H1 (cell line): ENCODE data around the gene MPP2. TPM values are rescaled to one million over a fixed set of nuclear protein-coding genes. Genes with fewer than 3 reads are reported as not detected.

ENCODE experiments used
- CTCF ChIA-PET: fragments of 300-600 bp; sonication (Branson Sonifier 250); formaldehyde crosslinking; loops from one replicate; lab custom pipeline; 2021; ENCODE audit not compliant: partially characterized antibody; lab: Charles Lee
- POLR2A ChIA-PET: fragments of 300-600 bp; sonication (Branson Sonifier 250); formaldehyde crosslinking; loops from one replicate; lab custom pipeline; 2021; ENCODE audit warnings: inconsistent platforms; ENCODE audit not compliant: partially characterized antibody; lab: Charles Lee
- DNase-seq, 2 experiments: peaks; one replicate each; pipeline versions ENCODE4 v3.0.0 to v3.0.0-alpha.2; 2010 to 2022; ENCODE audit warnings: low spot score in 2 of 2, low read depth in 1 of 2, mixed read lengths in 1 of 2
- FAIRE-seq: peaks from 2 replicates; lab custom pipeline; 2011; peaks lifted over from hg19 to GRCh38; lab: Jason Lieb, UNC
- H2AFZ ChIP-seq: 2 replicates; pipeline ENCODE4 v1.8.1; 2012; ENCODE audit warnings: low read length, inconsistent platforms
- H2AK5ac ChIP-seq: 2 replicates; pipeline ENCODE4 v1.6.1; 2013; ENCODE audit warnings: low read depth, low read length
- H2BK120ac ChIP-seq: replicated peaks from 2 replicates; pipeline ENCODE3; 2013; ENCODE audit warnings: low read depth, low read length, inconsistent platforms
- H2BK12ac ChIP-seq: 2 replicates; pipeline ENCODE4 v1.6.1; 2013; ENCODE audit warnings: low read depth, low read length
- H2BK15ac ChIP-seq: 2 replicates; pipeline ENCODE4 v1.6.1; 2013; ENCODE audit warnings: low read length
- H2BK20ac ChIP-seq: 2 replicates; pipeline ENCODE4 v1.6.1; 2013; ENCODE audit warnings: low read length
- H2BK5ac ChIP-seq: 2 replicates; pipeline ENCODE4 v1.6.1; 2013; ENCODE audit warnings: low read depth, low read length
- H3K14ac ChIP-seq: 2 replicates; pipeline ENCODE4 v1.6.1; 2013; ENCODE audit warnings: inconsistent platforms; ENCODE audit not compliant: insufficient read length
- H3K18ac ChIP-seq: 2 replicates; pipeline ENCODE4 v1.6.1; 2013; ENCODE audit warnings: low read length; ENCODE audit errors: extremely low read depth
- H3K23ac ChIP-seq: 2 replicates; pipeline ENCODE4 v1.6.1; 2013; ENCODE audit warnings: inconsistent platforms; ENCODE audit not compliant: insufficient read length
- H3K23me2 ChIP-seq: 2 replicates; pipeline ENCODE4 v1.6.1; 2013; ENCODE audit warnings: low read depth, low read length
- H3K27ac ChIP-seq: 2 replicates; pipeline ENCODE4 v1.6.1; 2011; ENCODE audit warnings: low read depth, low read length, inconsistent platforms
- H3K27me3 ChIP-seq, 4 experiments: replicated peaks in 1 of 4; 1 replicate in 1 of 4; 2 replicates in 3 of 4; pipeline versions ENCODE4 v1.6.1 to v1.8.1; 2011 to 2013; ENCODE audit warnings: low read length in 3 of 4, mild to moderate bottlenecking in 3 of 4, inconsistent platforms in 2 of 4, mixed read lengths in 2 of 4, moderate library complexity in 1 of 4; ENCODE audit not compliant: control insufficient read depth in 3 of 4, insufficient read depth in 3 of 4; ENCODE audit errors: extremely low read depth in 1 of 4
- H3K36me3 ChIP-seq, 4 experiments: 2 replicates each; pipeline versions ENCODE4 v1.6.1 to v1.8.1; 2011 to 2013; ENCODE audit warnings: mild to moderate bottlenecking in 4 of 4, low read length in 3 of 4, moderate library complexity in 2 of 4, control low read depth in 1 of 4, inconsistent platforms in 1 of 4; ENCODE audit not compliant: insufficient read depth in 4 of 4, control insufficient read depth in 2 of 4
- H3K4ac ChIP-seq: replicated peaks from 2 replicates; pipeline ENCODE3; 2013; ENCODE audit warnings: low read length, low read depth, mixed read lengths, inconsistent platforms; ENCODE audit not compliant: insufficient read length
- H3K4me1 ChIP-seq, 4 experiments: replicated peaks in 1 of 4; 1 replicate in 1 of 4; 2 replicates in 3 of 4; pipeline versions ENCODE4 v1.6.1 to v1.8.1; 2011 to 2013; ENCODE audit warnings: low read length in 3 of 4, inconsistent platforms in 2 of 4, mixed read lengths in 1 of 4; ENCODE audit not compliant: insufficient read depth in 4 of 4, control insufficient read depth in 3 of 4
- H3K4me2 ChIP-seq, 2 experiments: 2 replicates each; pipeline versions ENCODE4 v1.6.1 to v1.8.1; 2011 to 2013; ENCODE audit warnings: low read depth in 2 of 2, low read length in 2 of 2, control low read depth in 1 of 2, inconsistent platforms in 1 of 2, mild to moderate bottlenecking in 1 of 2; ENCODE audit not compliant: insufficient read depth in 1 of 2
- H3K4me3 ChIP-seq, 4 experiments: fragments of 200-600, 300-600 bp in 1 of 4; sonication (generic), shearing (Covaris generic), sonication (Bioruptor Twin) in 1 of 4; 2 replicates each; pipeline versions ENCODE4 v1.5.1 to v1.8.1; 2011 to 2016; ENCODE audit warnings: low read length in 4 of 4, low read depth in 3 of 4, control low read depth in 2 of 4, inconsistent platforms in 2 of 4, mild to moderate bottlenecking in 2 of 4, mixed read lengths in 1 of 4, moderate library complexity in 1 of 4; ENCODE audit not compliant: insufficient read depth in 2 of 4; ENCODE audit errors: extremely low read depth in 1 of 4
- H3K56ac ChIP-seq: replicated peaks from 2 replicates; pipeline ENCODE3; 2013; ENCODE audit warnings: low read depth, mild to moderate bottlenecking, mixed read lengths, low read length, inconsistent platforms; ENCODE audit not compliant: insufficient read length
- H3K79me1 ChIP-seq: 2 replicates; pipeline ENCODE4 v1.6.1; 2013; ENCODE audit warnings: low read depth, low read length, control low read depth
- H3K79me2 ChIP-seq, 2 experiments: 2 replicates each; pipeline versions ENCODE4 v1.6.1 to v1.8.1; 2012 to 2013; ENCODE audit warnings: low read length in 2 of 2, mild to moderate bottlenecking in 2 of 2, inconsistent platforms in 1 of 2; ENCODE audit not compliant: insufficient read depth in 2 of 2, control insufficient read depth in 1 of 2
- H3K9ac ChIP-seq, 4 experiments: replicated peaks in 1 of 4; 1 replicate in 1 of 4; 2 replicates in 3 of 4; pipeline versions ENCODE4 v1.6.1 to v1.8.1; 2011 to 2013; ENCODE audit warnings: low read depth in 3 of 4, low read length in 3 of 4, control low read depth in 2 of 4, mild to moderate bottlenecking in 2 of 4, moderate library complexity in 2 of 4, inconsistent platforms in 1 of 4; ENCODE audit errors: extremely low read depth in 1 of 4
- H3K9me3 ChIP-seq, 2 experiments: 2 replicates each; pipeline versions ENCODE4 v1.6.1 to v1.8.1; 2012 to 2013; ENCODE audit warnings: mild to moderate bottlenecking in 2 of 2, moderate library complexity in 2 of 2, control low read depth in 1 of 2, inconsistent platforms in 1 of 2, low read depth in 1 of 2, low read length in 1 of 2, mixed read lengths in 1 of 2; ENCODE audit not compliant: insufficient read depth in 2 of 2
- H4K20me1 ChIP-seq, 2 experiments: replicated peaks in 1 of 2; 2 replicates each; pipeline versions ENCODE3 to v1.8.1; 2011 to 2013; ENCODE audit warnings: inconsistent platforms in 2 of 2, low read length in 2 of 2, mild to moderate bottlenecking in 1 of 2; ENCODE audit not compliant: insufficient read depth in 2 of 2, control insufficient read depth in 1 of 2
- H4K5ac ChIP-seq: 2 replicates; pipeline ENCODE4 v1.6.1; 2013; ENCODE audit warnings: low read length, low read depth, mixed read lengths, inconsistent platforms; ENCODE audit not compliant: insufficient read length
- H4K8ac ChIP-seq: 2 replicates; pipeline ENCODE4 v1.8.0; 2013; ENCODE audit warnings: mild to moderate bottlenecking, moderate library complexity, low read length, inconsistent platforms; ENCODE audit not compliant: insufficient read depth; ENCODE audit errors: extremely low read depth
- H4K91ac ChIP-seq: replicated peaks from 2 replicates; pipeline ENCODE3; 2013; ENCODE audit warnings: low read length, mixed read lengths, inconsistent platforms; ENCODE audit not compliant: insufficient read length
- HDAC6 ChIP-seq: IDR thresholded peaks from one replicate; pipeline ENCODE4 v1.7.1; 2012; ENCODE audit warnings: low read depth, mild to moderate bottlenecking, inconsistent platforms, low read length, moderate library complexity
- KDM5A ChIP-seq: fragments of 200-600 bp; IDR thresholded peaks from 2 replicates; pipeline ENCODE4 v1.7.1; 2012; ENCODE audit warnings: mild to moderate bottlenecking, low read length, inconsistent platforms, mixed read lengths
- RBBP5 ChIP-seq: IDR thresholded peaks from 2 replicates; pipeline ENCODE4 v1.7.1; 2012; ENCODE audit warnings: low read depth, mild to moderate bottlenecking, inconsistent platforms, low read length, moderate library complexity, borderline replicate concordance
- SIN3A ChIP-seq, 2 experiments: IDR thresholded peaks in 1 of 2; conservative IDR thresholded peaks in 1 of 2; 2 replicates each; pipeline ENCODE4 v1.6.1; 2011 to 2012; ENCODE audit warnings: low read length in 2 of 2, improper control_type of control experiment in 1 of 2, low read depth in 1 of 2, mild to moderate bottlenecking in 1 of 2
- TAF1 ChIP-seq: IDR thresholded peaks from 2 replicates; pipeline ENCODE4 v1.6.1; 2011; ENCODE audit warnings: mild to moderate bottlenecking, low read depth, low read length
- WGBS, 2 experiments: shearing (Covaris generic) in 1 of 2; methylation state at CpG; one replicate each; pipeline versions ENCODE4 v1.1.6 to v1.1.7; 2013 to 2015; ENCODE audit warnings: low lambda C conversion rate in 2 of 2, mixed read lengths in 2 of 2, inconsistent platforms in 1 of 2, low coverage in 1 of 2, missing lambda C conversion rate in 1 of 2; ENCODE audit not compliant: insufficient replicate concordance in 2 of 2, insufficient coverage in 1 of 2, insufficient read length in 1 of 2; ENCODE audit errors: extremely low coverage in 1 of 2, missing lambda C conversion rate in 1 of 2; 5-methylcytosine and 5-hydroxymethylcytosine counted together
- polyA plus RNA-seq, 7 experiments: library from polyadenylated mRNA; depleted of rRNA in 3 of 7; stranded (reverse) in 5 of 7; unstranded in 2 of 7; fragments of >200 nt in 5 of 7; fragments of 200-250 nt in 2 of 7; gene quantifications; 1 replicate in 5 of 7; 2 replicates in 1 of 7; 4 replicates in 1 of 7; pipeline versions ENCODE4 v1.2.1 to v1.2.3, GENCODE V29; 2011 to 2013; ENCODE audit warnings: missing spikeins in 2 of 7, mixed read lengths in 2 of 7
- total RNA-seq: library from RNA; stranded (reverse); fragmentation: NEBNext Ultra II Directional; extraction: Animal tissue kit (Norgen Biotek cat#: 25700); gene quantifications from 2 replicates; pipeline ENCODE4 v1.2.1, GENCODE V29; 2021

Gene MPP2
- total and polyA plus RNA-seq, 2 of the 8 experiments (the other 6 are each of a cell fraction or from before 2014, with no cell fraction given), result 30.9 to 34.1 TPM

DNA sequence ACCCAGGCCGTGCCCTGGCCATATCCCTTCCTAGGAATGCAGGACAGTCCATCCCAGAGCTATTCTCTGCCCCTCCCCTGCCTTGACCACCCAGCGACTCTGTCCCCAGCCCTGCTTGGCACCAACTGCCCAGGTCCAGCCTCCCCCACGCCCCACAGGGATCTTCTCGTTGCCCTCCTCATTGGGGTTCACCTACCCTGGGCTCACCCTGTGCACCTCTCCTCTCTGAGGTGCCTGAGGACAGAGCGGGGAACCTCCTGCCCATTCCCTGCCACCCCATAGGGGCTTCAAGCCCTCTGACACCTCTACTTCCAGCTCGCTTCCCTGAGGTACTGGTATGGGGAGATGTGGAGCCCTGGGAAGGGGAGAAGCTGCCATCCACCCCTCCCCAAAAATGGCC, 6.2 kb upstream of the MPP2 start:
- no peak overlapping the region; the same call in 1 of the 2 replicates for H4K8ac ChIP-seq
- H3K4me3 ChIP-seq, result no peak overlapping the region
- no peaks in the 10 kb centered on the region for H3K79me1 ChIP-seq
- H3K9me3 ChIP-seq, result no peaks in the 10 kb centered on the region
- FAIRE-seq, result no peak
- H3K27me3 ChIP-seq, result peaks cover 0 to 17% (median 12%) of the 10 kb centered on the region in 4 experiments; a peak in 6 of 7 replicates
- H3K9ac ChIP-seq, result no peak overlapping the region
- no peak for DNase-seq
- H3K23ac ChIP-seq, result no peak overlapping the region
- no peak overlapping the region for H3K4ac ChIP-seq
- ChIA-PET POLR2A (no interaction called here), CTCF (interaction anchor here (0.6 to 13.7 kb wide), 12 partner anchors 9 to 203 kb away, joined by 3 to 106 read pairs (median 4); partner anchors contain the start of gene PPY)
- no peak overlapping the region for H3K4me2 ChIP-seq
- H3K4me1 ChIP-seq, result peaks cover 4 to 8% (median 7%) of the 10 kb centered on the region in 4 experiments; a peak in 6 of 7 replicates
- no peak overlapping the region for H2BK5ac ChIP-seq
- H3K14ac ChIP-seq, result no peak overlapping the region
- H2AFZ ChIP-seq, result no peak overlapping the region
- H3K56ac ChIP-seq, result no peak overlapping the region
- no peak for TF ChIP-seq HDAC6
- TF ChIP-seq TAF1, result no peak
- TF ChIP-seq KDM5A, result no peak
- TF ChIP-seq SIN3A (conservative IDR thresholded peaks at IDR 0.05 in 1 of 2, IDR thresholded peaks at IDR 0.05 in 1 of 2; ENCODE audit: low read depth in 1 of 2, low read length in 2 of 2), result no peak
- no peak for TF ChIP-seq RBBP5
- TF ChIP-seq, all 59 proteins: peak for 0
- Histone ChIP-seq H3K27ac (no peak overlapping the region), H2AK5ac (no peak overlapping the region), H3K79me2 (no peaks in the 10 kb centered on the region), H4K91ac (no peak overlapping the region), H3K36me3 (no peaks in the 10 kb centered on the region; a peak in 1 of 8 replicates), H4K20me1 (peaks cover 0 to 7% of the 10 kb centered on the region in 2 experiments), H2BK12ac (no peak overlapping the region), H2BK15ac (no peak overlapping the region), H3K23me2 (peaks cover 8% of the 10 kb centered on the region), H4K5ac (no peak overlapping the region), H2BK120ac (no peak overlapping the region), H3K18ac (no peak overlapping the region), H2BK20ac (no peak overlapping the region)
- 87% methylated on average over 6 of the region's 6 CpGs; no CpG with 5 or more reads in 1 of the 2 experiments for WGBS, 2 experiments
